Globus pallidus (tissue), 1 donor: Measurements from ENCODE around the gene FAF1.
A peak's percentile ranks its signal among the peaks of the same experiment; 100 is the strongest.

Experiments
- DNase-seq: peaks from one replicate; pipeline ENCODE4 v3.0.0-alpha.2; 2015; ENCODE audit warnings: low spot score

Gene FAF1

GRCh38 chr1:50978144-50978851 lies 18.2 kb upstream of the FAF1 start:
- DNase-seq, result peak; percentile 67

DNA sequence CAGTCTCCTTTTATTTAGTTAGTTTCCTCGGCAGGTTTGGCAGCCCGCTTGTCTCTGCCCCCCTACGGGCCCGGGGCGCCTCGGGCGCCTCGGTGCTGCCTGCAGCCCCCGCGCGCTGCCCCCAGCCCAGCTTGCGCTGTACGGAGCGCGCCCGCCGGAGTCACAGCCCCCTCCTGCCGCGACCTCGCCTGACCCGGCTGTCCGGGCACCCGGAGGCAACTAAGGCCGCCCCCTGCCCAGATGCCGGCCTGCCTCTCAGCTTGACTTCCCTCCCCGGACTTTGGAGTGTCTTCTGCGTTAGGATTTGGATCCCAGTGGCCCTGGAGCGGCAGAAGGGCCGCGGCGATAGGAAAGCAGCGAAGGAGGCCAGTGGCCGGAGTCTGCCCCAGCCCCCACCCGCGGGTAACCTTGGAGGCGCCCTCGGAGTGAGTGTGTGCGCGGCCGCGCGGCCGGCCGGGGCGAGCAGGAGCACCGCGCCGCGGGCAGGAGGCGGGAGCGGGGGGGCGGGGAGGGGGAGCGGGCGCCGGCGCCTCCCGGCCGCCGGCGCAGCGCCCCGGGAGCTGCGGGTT lies 17.6 kb upstream of the FAF1 start:
- DNase-seq, result peak; percentile 60

- DNase-seq, result peak; percentile 65
These were observed 17.0 kb upstream of the FAF1 start for GRCh38 chr1:50976890-50977574.

DNA sequence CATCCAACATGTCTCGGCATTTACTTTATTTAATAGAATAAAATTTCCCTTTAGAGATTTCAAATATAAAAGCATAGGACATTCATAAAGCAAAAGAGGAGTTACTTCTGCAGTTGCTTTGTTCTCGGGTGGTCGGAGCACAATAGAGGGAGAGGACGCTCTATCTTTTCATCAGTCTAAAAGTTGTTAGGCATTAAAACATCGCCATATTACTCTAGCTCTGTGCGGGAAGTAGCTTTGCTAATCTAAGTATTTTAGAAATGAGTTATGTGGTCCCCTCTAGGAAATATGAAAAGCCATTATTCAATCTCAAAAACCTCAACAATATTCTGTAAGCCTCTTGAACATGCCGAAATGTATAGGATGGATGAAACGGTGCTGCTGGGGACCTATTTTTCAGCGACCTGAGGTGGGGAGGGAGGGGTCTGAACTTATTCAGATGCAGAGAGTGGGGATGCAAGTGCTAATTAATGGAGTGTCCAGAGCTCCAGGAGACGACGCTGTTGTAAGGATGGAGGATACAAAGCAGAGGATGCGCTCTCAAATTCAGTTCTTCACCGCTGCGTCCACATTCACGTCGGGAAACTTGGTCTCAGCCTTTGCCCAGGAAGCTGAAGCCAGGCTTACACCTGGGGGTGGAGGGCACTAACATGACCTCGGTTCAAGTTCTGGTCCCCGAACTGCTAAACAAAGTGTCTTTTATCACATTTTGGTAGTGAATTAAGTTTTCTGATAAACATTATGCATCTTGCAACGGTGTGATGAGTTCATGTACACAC lies 16.2 kb upstream of the FAF1 start:
- peak; percentile 48 for DNase-seq

GRCh38 chr1:50975436-50975835 lies 15.4 kb upstream of the FAF1 start:
- DNase-seq, result no peak

DNA sequence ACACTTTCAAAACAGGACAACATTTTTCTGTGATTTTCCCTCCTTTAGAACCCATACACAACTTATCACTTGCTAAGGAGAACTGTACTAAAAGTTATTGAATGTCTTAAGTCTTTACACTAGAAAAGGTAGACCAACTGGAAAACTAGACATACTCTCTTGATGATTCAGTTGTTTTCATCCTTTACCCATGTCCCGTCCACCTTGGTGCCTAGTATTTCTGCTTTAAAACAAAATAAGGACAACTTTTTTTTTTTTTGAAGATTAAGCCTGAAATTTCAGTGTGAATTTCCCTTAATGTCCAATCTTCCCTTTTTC lies 14.5 kb upstream of the FAF1 start:
- no peak for DNase-seq

GRCh38 chr1:50973875-50974617 lies 14.0 kb upstream of the FAF1 start:
- no peak for DNase-seq

- DNase-seq, result no peak
These were observed 13.2 kb upstream of the FAF1 start for GRCh38 chr1:50973255-50973654.

- DNase-seq, result no peak
These were observed 12.7 kb upstream of the FAF1 start for GRCh38 chr1:50972766-50973165.

GRCh38 chr1:50971748-50972305 lies 11.8 kb upstream of the FAF1 start:
- no peak for DNase-seq

DNA sequence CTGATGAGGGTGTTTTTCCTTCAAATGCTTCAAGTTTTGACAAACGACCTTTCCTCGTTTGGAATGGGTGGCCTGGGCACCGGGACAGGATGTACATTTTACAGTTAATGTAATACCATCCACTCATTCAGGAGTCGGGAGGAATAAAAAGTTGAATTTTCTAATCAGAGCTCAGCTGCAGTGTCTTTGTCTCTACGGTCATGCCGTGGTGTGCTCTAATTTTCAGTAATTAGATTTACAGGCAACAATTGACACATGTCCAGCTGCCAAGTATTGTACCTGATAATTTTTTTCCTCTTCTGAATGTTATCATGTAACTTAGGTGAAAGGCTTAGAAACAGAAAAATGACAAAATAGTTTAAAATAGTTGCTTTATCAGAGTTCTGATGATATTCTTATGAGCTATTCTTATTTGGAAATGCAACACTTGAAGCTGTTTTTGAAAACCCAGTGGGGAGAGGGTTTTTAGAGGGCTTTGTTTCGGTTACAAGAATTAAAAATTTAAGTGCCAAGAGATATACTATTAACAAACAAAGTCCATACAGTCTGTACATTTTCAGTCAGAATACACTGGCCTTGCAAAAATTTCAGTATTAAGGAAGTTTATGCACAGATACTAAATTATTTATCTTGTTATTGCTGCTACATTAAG lies 11.0 kb upstream of the FAF1 start:
- DNase-seq, result no peak

GRCh38 chr1:50970509-50970887 lies 10.4 kb upstream of the FAF1 start:
- DNase-seq, result no peak

GRCh38 chr1:50969611-50970508 lies 9.8 kb upstream of the FAF1 start, which contains the start of gene CDKN2C:
Gene CDKN2C (plus strand): TSS chr1:50970245. CDS start chr1:50970369, 124 bp downstream.
- DNase-seq, result peak; percentile 86

DNA sequence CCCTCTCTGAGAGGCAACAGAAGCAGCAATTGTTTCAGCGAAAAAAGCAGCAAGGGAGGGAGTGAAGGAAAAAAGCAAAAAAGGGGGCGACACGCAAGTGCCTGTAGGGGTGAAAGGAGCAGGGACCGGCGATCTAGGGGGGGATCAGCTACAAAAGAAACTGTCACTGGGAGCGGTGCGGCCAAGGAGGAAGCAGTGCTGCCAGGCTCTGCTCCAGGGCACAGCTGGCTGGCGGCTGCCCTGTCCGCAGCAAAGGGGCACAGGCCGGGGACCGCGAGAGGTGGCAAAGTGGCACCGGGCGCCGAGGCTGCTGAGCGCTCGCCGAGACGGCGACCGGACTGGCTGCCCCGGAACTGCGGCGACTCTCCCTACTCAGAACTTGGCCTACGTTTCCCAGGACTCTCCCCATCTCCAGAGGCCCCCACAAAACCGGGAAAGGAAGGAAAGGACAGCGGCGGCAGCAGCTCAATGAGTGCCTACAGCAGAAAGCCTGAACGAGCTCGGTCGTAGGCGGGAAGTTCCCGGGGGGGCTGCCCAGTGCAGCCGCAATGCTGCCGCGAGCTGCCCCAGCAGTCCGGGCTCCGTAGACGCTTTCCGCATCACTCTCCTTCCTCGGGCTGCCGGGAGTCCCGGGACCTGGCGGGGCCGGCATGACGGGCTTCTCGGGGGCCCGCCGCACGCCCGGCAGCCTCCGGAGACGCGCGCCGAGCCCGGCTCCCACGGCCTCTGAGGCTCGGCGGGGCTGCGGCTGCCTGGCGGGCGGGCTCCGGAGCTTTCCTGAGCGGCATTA lies 8.9 kb upstream of the FAF1 start:
- DNase-seq, result no peak

DNA sequence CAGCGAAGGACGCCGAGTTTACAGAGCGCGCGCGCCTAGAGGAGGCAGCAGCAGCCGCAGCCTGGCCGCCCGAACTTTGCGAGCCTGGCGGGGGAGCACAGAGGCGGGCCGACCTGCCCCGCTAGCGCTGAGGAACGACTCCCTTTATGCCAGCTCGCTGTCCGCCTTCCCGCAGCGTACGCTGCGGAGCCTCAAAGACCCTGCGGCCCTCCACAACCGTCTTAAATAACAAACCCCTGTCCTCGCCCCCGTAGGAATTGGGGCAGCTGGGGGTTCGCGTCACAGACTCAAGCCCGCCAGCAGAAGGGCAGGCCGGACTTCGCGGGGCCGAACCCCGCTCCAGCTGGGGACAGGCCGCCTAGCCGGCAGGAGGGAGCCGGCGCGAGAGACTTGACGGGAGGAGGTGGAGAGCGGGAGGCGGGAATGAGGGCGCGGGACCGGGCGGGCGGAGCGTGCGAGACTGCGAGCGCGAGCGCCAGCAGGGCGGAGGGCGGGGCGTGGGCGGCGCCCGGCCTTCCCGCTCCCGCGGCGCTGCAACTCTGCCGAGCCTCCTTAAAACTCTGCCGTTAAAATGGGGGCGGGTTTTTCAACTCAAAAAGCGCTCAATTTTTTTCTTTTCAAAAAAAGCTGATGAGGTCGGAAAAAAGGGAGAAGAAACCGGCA lies 8.2 kb upstream of the FAF1 start:
- DNase-seq, result peak; percentile 92

DNA sequence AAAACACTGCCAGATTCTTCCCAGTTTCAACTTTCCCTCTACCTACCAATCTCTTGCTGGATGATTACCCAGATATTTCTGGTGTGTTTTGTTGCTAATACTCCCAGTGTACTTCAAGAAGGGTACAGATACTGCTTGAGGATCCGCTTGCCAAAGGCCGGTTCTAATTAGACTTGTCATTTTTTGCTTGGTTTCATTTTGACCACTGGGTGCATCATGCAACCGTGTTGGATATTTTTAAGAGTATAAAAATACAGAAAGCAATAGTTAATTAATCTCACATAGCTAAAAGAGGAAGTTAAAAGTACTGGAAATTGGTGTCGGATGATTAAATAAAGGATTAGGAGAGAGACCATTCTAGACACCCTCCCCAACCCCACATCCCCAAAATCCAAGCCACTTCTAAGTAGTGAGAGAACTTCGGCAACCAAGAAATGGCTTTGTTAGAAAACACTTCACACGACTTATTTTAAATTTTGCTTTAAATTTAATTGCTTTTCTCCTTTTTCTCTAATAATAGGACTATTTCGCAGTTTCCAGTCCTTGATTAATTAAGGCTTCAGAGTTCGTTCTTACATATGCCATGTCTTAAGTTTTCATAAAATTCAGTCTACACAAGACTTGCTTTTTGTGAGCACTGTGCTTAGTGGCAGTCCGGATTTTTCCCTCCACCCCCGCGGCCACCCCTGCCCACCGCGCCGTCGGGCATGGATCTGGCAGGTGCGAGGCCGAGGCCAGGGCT lies 7.5 kb upstream of the FAF1 start:
- DNase-seq, result peak; percentile 49

- DNase-seq, result no peak
These were observed 6.9 kb upstream of the FAF1 start for GRCh38 chr1:50966991-50967390.

DNA sequence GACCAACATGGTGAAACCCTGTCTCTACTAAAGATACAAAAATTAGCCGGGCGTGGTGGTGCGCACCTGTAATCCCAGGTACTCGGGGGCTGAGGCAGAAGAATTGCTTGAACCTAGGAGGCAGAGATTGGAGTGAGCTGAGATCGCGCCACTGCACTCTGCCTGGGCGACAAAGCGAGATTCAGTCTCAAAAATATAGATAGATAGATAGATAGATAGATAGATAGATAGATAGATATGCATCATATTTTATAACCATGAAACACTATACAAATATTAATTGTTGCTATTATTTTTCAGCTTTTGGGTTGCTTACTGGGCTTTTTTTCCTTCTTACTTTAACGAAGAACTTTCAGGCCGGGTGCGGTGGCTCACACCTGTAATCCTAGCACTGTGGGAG lies 4.8 kb upstream of the FAF1 start:
- no peak for DNase-seq
